ENCODE measurements around the gene PCDHA3.
"Not testable (repeated sequence)": the region's sequence is repeated elsewhere in the genome, so short reads cannot be mapped to it uniquely, and the experiment has no call there.

PCDHA3 gene

GRCh38 chr5:140827704-140828361, 27.0 kb downstream of the PCDHA3 start, which contains the start of gene PCDHA6:
Gene PCDHA6 (plus strand): TSS chr5:140827960. CDS start chr5:140828092, 132 bp downstream.
- TF ChIP-seq CTCF (IDR thresholded peaks at IDR 0.05; ENCODE audit: borderline replicate concordance, insufficient read depth, low read depth, low read length): no peak
- no peak within 1 kb of the TSS for H3K4me3 ChIP-seq (ENCODE audit: low read depth, low read length)

- no peak for TF ChIP-seq CTCF (IDR thresholded peaks at IDR 0.05; ENCODE audit: borderline replicate concordance, insufficient read depth, low read depth, low read length)
- no peak overlapping the region for H3K4me3 ChIP-seq (ENCODE audit: low read depth, low read length)
Measured at GRCh38 chr5:140828362-140828737, 27.5 kb downstream of the PCDHA3 start.

GRCh38 chr5:140829511-140830501, 28.9 kb downstream of the PCDHA3 start:
- H3K4me3 ChIP-seq (ENCODE audit: low read depth, low read length): not testable (repeated sequence)

GRCh38 chr5:140833993-140834392, 33.1 kb downstream of the PCDHA3 start, which contains the start of gene PCDHA7:
Gene PCDHA7 (plus strand): TSS chr5:140834269. CDS start chr5:140834384, 115 bp downstream.
- no peak within 1 kb of the TSS for H3K4me3 ChIP-seq (ENCODE audit: low read depth, low read length)
- no peak for TF ChIP-seq CTCF (IDR thresholded peaks at IDR 0.05; ENCODE audit: borderline replicate concordance, insufficient read depth, low read depth, low read length)

- not testable (repeated sequence) for H3K4me3 ChIP-seq (ENCODE audit: low read depth, low read length)
Measured at GRCh38 chr5:140834439-140835008, 33.7 kb downstream of the PCDHA3 start.

GRCh38 chr5:140835622-140836510, 35.0 kb downstream of the PCDHA3 start:
- H3K4me3 ChIP-seq (ENCODE audit: low read depth, low read length): no peak overlapping the region
- no peak for TF ChIP-seq CTCF (IDR thresholded peaks at IDR 0.05; ENCODE audit: borderline replicate concordance, insufficient read depth, low read depth, low read length)

GRCh38 chr5:140840978-140841962, 40.4 kb downstream of the PCDHA3 start, which contains the start of gene PCDHA8:
Gene PCDHA8 (plus strand): TSS chr5:140841187. CDS start chr5:140841322, 135 bp downstream.
- no peak within 1 kb of the TSS for H3K4me3 ChIP-seq (ENCODE audit: low read depth, low read length)
- no peak for TF ChIP-seq CTCF (IDR thresholded peaks at IDR 0.05; ENCODE audit: borderline replicate concordance, insufficient read depth, low read depth, low read length)

Measured in GM12875 (cell line).